Measurements from ENCODE around the gene MPC1L.
"Not testable (repeated sequence)": the region's sequence is repeated elsewhere in the genome, so short reads cannot be mapped to it uniquely, and the experiment has no call there.

Gene MPC1L

GRCh38 chrX:40623139-40623536 lies at the start of gene MPC1L:
MPC1L (plus strand) TSS chrX:40623428; CDS start chrX:40623566, 138 bp downstream.
- DNase-seq: no peak

- no peak for DNase-seq
Observed at GRCh38 chrX:40573763-40574162, 49.5 kb upstream of the MPC1L start.

GRCh38 chrX:40575411-40575810 lies 47.8 kb upstream of the MPC1L start:
- not testable (repeated sequence) for DNase-seq

GRCh38 chrX:40576291-40576690 lies 46.9 kb upstream of the MPC1L start:
- no peak for DNase-seq

- no peak for DNase-seq
Observed at GRCh38 chrX:40578039-40578695, 45.1 kb upstream of the MPC1L start.

- DNase-seq: no peak
Observed at GRCh38 chrX:40579141-40579540, 44.1 kb upstream of the MPC1L start.

- no peak for DNase-seq
Observed at GRCh38 chrX:40579900-40580536, 43.2 kb upstream of the MPC1L start.

GRCh38 chrX:40580537-40581335 lies 42.5 kb upstream of the MPC1L start, which contains the start of gene ATP6AP2:
ATP6AP2 (plus strand) TSS chrX:40580970; CDS start chrX:40581066, 96 bp downstream.
- peak; percentile 72 for DNase-seq

- no peak for DNase-seq
Observed at GRCh38 chrX:40581336-40581920, 41.8 kb upstream of the MPC1L start.

- not testable (repeated sequence) for DNase-seq
Observed at GRCh38 chrX:40582178-40582577, 41.0 kb upstream of the MPC1L start.

GRCh38 chrX:40582811-40583210 lies 40.4 kb upstream of the MPC1L start:
- no peak for DNase-seq

GRCh38 chrX:40587623-40588022 lies 35.6 kb upstream of the MPC1L start:
- DNase-seq: not testable (repeated sequence)

GRCh38 chrX:40589616-40590321 lies 33.5 kb upstream of the MPC1L start:
- DNase-seq: not testable (repeated sequence)

GRCh38 chrX:40603446-40603845 lies 19.8 kb upstream of the MPC1L start:
- DNase-seq: no peak

GRCh38 chrX:40607381-40607780 lies 15.8 kb upstream of the MPC1L start:
- DNase-seq: no peak

- no peak for DNase-seq
Observed at GRCh38 chrX:40612511-40612910, 10.7 kb upstream of the MPC1L start.

- DNase-seq: no peak
Observed at GRCh38 chrX:40615976-40616375, 7.3 kb upstream of the MPC1L start.

GRCh38 chrX:40617566-40617965 lies 5.7 kb upstream of the MPC1L start:
- DNase-seq: no peak

GRCh38 chrX:40622479-40623138 lies 619 bp upstream of the MPC1L start:
- no peak for DNase-seq

GRCh38 chrX:40623665-40624064 lies 437 bp downstream of the MPC1L start:
- no peak for DNase-seq

GRCh38 chrX:40625294-40625693 lies 2.1 kb downstream of the MPC1L start:
- DNase-seq: no peak

- no peak for DNase-seq
Observed at GRCh38 chrX:40628506-40628905, 5.3 kb downstream of the MPC1L start.
